Measurements from ENCODE around the gene PINLYP. TPM values are rescaled to one million over a fixed set of nuclear protein-coding genes. Genes with fewer than 3 reads are reported as not detected.
"Not testable (repeated sequence)": the region's sequence is repeated elsewhere in the genome, so short reads cannot be mapped to it uniquely, and the experiment has no call there.

The PINLYP gene
- total RNA-seq, 1 experiment from 2014 or later: not detected

DNA sequence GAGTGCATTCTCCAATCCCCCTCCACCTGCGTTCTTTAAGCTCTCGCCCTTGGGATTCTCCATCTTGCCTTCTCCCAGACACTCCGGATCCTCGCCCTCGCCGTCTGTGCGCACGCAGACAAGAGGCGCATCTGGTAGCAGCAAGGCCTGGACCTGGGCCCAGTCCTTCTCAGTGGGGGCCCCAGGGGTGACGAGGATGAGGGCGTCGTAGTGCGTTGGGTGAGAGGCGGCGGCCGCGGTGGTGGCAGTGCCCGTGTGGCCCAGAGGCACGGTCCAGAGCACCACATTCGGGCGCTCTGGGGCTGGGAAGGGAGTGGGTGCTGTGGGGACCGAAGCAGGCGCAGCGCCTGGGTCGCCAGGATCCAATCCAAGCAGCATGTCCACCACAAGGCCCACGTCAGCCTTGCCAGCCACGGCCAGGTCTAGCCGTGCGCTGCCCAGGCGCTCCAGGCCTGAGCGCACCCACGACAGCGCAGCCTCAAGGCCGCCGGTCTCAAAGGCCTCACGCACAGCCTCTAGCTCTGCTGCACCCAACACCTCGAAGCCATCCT is 17.3 kb downstream of the PINLYP start:
- no peaks in the 10 kb centered on the region for H3K27me3 ChIP-seq
- no peak for DNase-seq
- no peak overlapping the region for H3K4me3 ChIP-seq
- no peaks in the 10 kb centered on the region for H3K9me3 ChIP-seq
- peaks cover 41% of the 10 kb centered on the region for H3K36me3 ChIP-seq

- DNase-seq: no peak
- H3K36me3 ChIP-seq: peaks cover 47% of the 10 kb centered on the region
- H3K27me3 ChIP-seq: no peaks in the 10 kb centered on the region
- H3K9me3 ChIP-seq: no peaks in the 10 kb centered on the region
- peak overlapping the region; percentile 66 for H3K4me3 ChIP-seq
These were observed 18.6 kb downstream of the PINLYP start for GRCh38 chr19:43594081-43594697.

DNA sequence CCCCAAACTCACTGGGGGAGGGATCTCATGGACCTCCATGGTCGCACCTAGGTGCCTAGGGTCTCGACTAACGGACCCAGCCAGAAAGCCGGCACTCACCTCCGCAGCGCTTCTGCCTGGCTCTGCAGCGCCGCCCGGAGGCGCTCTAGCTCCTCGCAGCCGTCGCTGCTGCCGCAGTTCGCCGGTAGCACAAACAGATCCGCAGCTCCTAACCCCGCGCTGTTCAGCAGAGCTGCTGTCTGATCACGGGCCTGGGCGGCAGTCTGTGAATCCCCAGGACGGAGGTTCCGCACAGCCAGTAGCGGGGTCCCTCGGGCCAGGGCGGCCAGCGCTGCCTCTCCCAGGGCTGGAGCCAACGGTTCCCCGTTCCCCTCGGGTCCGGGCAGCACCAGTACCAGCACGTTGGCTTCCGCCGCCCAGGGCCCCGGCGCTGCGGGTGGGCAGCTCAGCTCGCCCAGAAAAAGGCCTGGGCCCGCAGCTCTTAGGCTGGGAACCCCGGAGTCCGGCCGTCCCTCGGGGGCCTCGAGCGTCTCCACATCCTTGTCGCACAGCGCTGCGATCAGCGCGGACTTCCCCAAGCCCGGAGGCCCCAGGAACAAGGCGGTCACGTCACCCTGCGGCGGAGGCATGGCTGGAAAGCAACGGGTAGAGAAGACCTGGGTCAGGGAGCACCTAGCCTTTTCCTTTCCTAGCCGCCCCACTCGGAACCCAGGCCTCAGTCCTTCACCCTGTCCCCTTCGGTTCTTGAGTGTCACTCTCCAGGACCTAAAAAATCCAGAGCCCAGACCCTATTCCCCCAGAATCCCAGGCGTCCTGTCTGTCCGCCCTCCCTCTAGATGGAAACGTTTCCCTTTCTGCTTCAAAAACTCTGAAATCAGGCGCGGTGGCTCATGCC is 19.4 kb downstream of the PINLYP start:
- Histone ChIP-seq H3K36me3 (peaks cover 46% of the 10 kb centered on the region), H3K9me3 (no peaks in the 10 kb centered on the region), H3K4me3 (peak overlapping the region; percentile 66), H3K27me3 (no peaks in the 10 kb centered on the region)
- DNase-seq: peak; percentile 62

DNA sequence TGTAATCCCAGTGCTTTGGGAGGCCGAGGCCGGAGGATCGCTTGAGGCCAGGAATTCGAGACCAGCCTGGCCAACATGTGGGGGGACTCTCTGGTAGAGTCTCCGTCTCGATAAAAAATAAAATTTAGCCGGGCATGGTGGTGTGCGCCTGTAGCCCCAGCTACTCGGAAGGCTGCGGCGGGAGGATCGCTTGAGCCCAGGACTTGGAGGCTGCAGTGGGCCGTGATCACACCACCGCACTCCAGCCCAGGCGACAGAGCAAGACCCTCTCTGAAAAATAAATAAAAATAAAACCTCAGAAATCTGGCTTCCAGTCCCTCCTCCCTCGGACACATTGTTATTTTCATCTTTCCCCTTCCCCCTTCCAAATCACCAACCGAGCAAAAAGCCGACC is 20.0 kb downstream of the PINLYP start:
- Histone ChIP-seq H3K27me3 (no peaks in the 10 kb centered on the region), H3K36me3 (peaks cover 50% of the 10 kb centered on the region), H3K4me3 (peak overlapping the region; percentile 66), H3K9me3 (no peaks in the 10 kb centered on the region)
- DNase-seq: no peak

GRCh38 chr19:43595999-43596841 is 20.6 kb downstream of the PINLYP start, which contains the start of the genes IRGQ and ZNF576:
Gene IRGQ, minus strand, starts transcription at chr19:43596134. Its CDS starts 796 bp downstream, at chr19:43595338.
Gene ZNF576, plus strand, starts transcription at chr19:43596595. Its CDS starts 514 bp downstream, at chr19:43597109.
- DNase-seq: peak; percentile 98
- peaks cover 52% of the 10 kb centered on the region for H3K36me3 ChIP-seq
- H3K9me3 ChIP-seq: no peaks in the 10 kb centered on the region
- H3K4me3 ChIP-seq: peak within 1 kb of the TSS; percentile 66
- no peaks in the 10 kb centered on the region for H3K27me3 ChIP-seq

DNA sequence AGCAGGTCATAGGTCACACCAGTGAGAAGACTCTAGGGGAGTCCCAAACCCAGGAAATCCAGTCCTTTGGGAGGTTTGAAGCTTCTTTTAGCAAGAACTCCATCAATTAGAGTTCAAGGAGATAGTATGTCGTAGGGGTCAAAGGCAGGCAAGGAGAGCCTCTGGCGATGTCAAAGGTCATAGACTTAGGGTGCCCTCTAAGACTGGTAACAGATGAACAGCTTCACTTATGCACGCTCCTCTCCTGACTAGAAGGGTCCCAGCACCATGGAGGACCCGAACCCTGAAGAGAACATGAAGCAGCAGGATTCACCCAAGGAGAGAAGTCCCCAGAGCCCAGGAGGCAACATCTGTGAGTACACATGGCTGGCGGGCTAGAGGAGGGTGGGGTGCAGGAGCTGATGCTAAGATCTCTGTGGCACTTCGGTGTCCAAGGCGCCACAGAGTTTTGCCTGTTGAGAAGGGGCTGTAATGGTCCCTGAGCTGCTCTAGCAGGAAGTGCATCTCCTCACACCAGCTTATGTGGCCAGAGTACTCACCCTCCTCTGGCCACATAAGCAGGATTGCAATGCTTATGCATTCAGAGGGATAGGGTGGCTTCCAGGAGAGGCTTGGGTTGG is 21.4 kb downstream of the PINLYP start:
- no peak for DNase-seq
- Histone ChIP-seq H3K4me3 (peak overlapping the region; percentile 66), H3K36me3 (peaks cover 57% of the 10 kb centered on the region), H3K27me3 (no peaks in the 10 kb centered on the region), H3K9me3 (no peaks in the 10 kb centered on the region)

DNA sequence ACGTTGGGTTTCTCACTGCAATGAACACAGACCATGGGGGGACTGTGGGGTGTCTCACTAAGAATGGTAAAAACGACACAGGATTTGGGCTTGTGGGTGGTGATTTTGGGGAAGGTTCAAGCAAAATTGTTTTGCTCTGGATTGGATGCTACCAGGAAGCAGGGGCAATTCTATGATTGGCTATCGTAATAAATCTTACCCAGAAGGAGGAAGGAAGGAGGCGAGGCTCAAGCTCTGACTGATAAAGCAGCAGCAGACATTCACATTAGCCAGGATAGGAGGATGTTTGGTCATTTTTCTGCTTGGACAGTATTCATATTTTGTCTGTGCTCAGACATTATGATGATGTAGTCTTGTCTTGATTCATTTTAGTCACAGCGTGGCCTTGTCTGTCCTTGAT is 22.3 kb downstream of the PINLYP start:
- Histone ChIP-seq H3K4me3 (peak overlapping the region; percentile 66), H3K9me3 (no peaks in the 10 kb centered on the region), H3K27me3 (no peaks in the 10 kb centered on the region), H3K36me3 (peaks cover 55% of the 10 kb centered on the region)
- DNase-seq: no peak

GRCh38 chr19:43598445-43599240 is 23.0 kb downstream of the PINLYP start:
- H3K9me3 ChIP-seq: no peaks in the 10 kb centered on the region
- peaks cover 50% of the 10 kb centered on the region for H3K36me3 ChIP-seq
- no peak overlapping the region for H3K4me3 ChIP-seq
- H3K27me3 ChIP-seq: no peaks in the 10 kb centered on the region
- no peak for DNase-seq

DNA sequence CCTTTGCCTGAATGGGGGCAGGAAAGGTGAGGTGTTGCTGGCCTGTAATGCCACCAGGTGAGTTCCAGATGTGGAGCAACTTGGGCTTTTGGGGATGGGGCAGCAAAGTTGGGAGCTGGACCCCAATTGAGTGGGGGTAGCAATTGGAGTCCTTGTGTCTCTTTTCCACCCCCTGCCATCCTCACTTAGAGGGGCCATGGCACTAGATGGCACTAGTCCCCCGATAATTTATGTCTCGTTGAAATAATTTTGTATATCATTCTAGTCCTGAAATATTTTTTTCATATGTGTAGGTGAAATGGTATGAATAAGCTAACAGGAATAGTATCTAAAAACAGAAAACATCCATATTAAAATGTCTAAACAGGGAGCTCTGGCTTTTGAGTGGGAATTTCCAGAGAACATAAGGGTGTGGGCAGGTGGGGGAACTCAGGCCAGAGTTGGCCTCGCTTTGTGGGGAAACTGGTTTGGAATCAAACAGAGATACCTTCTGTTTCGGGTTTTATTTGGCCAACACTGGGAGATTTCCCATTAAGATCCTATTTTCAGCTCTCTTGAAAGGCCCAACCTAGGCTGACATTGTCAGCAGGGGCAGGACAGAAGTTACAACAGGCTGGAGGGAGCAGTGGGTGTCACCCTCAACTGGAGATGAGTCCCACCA is 24.2 kb downstream of the PINLYP start:
- H3K27me3 ChIP-seq: no peaks in the 10 kb centered on the region
- peaks cover 38% of the 10 kb centered on the region for H3K36me3 ChIP-seq
- no peak overlapping the region for H3K4me3 ChIP-seq
- no peak for DNase-seq
- no peaks in the 10 kb centered on the region for H3K9me3 ChIP-seq

DNA sequence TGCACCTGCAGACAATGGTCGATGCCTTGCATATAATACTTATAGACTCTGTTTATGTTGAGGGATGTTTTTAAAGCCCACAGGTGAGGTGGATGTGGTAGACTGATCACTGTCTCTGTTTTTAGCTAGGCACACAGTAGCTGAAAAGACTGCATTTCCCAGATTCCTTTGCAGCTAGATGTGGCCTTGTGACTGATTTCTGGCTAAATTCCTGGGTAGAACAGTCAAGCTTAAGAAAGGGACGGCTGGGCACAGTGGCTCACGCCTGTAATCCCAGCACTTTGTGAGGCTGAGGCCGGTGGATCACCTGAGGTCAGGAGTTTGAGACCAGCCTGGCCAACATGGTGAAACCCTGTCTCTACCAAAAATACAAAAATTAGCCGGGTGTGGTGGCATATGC is 24.7 kb downstream of the PINLYP start:
- H3K36me3 ChIP-seq: peaks cover 36% of the 10 kb centered on the region
- H3K4me3 ChIP-seq, H3K9me3 ChIP-seq, DNase-seq, H3K27me3 ChIP-seq: not testable (repeated sequence)

- Histone ChIP-seq H3K4me3 (no peak overlapping the region), H3K9me3 (no peaks in the 10 kb centered on the region), H3K36me3 (peaks cover 24% of the 10 kb centered on the region), H3K27me3 (no peaks in the 10 kb centered on the region)
- DNase-seq: no peak
These were observed 30.4 kb downstream of the PINLYP start for GRCh38 chr19:43605875-43606568.

GRCh38 chr19:43606569-43607229 is 31.1 kb downstream of the PINLYP start:
- H3K36me3 ChIP-seq: peaks cover 19% of the 10 kb centered on the region
- H3K27me3 ChIP-seq: no peaks in the 10 kb centered on the region
- DNase-seq: no peak
- no peak overlapping the region for H3K4me3 ChIP-seq
- H3K9me3 ChIP-seq: no peaks in the 10 kb centered on the region

DNA sequence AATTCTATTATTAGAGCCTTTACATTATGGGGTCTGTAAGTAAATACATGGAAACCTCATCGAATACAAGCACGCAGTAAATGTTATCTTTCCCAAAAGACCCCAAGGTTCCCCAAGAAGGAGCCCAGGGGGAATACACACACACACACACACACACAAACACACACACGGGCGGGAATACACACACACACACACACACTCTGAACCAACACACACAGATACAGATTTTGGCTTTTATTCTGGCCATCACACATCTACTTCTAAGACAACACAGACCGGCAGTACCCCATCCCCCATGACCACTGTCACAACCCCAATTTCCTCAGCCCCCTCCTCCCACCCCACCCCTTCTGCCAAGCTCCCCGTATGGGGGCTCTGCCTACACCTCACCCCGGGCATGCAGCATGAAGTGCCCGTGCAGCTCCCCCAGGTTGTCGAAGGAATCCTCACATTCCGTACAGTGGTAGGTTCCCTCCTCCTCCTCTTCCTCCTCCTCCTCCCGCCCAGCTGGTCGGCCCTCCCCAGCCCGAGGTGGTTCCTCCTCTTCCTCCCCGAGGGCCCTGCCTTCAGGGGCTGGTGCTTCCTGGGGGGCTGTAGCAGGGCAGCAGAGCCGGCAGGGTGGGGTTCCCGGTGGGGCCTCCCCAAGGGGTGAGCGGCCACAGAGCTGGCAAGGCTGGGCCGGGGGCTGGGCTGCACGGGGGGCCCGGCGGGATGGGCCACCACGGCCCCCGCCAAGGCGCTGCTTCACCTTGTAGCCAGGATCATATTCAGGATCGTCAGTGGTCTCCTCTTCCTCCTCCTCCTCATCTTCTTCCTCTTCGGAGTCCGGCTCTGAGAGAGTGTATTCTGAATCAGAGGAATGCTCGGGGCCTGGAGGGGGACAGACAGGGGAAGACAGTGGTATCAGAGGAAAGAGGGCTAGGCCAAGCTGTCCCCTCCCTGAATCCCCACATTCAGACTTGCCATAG is 31.9 kb downstream of the PINLYP start:
- no peak overlapping the region for H3K4me3 ChIP-seq
- no peaks in the 10 kb centered on the region for H3K27me3 ChIP-seq
- H3K36me3 ChIP-seq: peaks cover 22% of the 10 kb centered on the region
- no peaks in the 10 kb centered on the region for H3K9me3 ChIP-seq
- DNase-seq: no peak
